Measurements from ENCODE around the gene MDM2.

- TF ChIP-seq CTCF (IDR thresholded peaks at IDR 0.05) (no peak), POLR2A (IDR thresholded peaks at IDR 0.05) (no peak)
These were observed 3.1 kb upstream of the MDM2 start for GRCh38 chr12:68804657-68805591.

All from esophagus squamous epithelium (tissue), 4 donors.